ENCODE measurements around the gene PTPRT.
A peak's percentile ranks its signal among the peaks of the same experiment; 100 is the strongest.

Gene PTPRT

DNA sequence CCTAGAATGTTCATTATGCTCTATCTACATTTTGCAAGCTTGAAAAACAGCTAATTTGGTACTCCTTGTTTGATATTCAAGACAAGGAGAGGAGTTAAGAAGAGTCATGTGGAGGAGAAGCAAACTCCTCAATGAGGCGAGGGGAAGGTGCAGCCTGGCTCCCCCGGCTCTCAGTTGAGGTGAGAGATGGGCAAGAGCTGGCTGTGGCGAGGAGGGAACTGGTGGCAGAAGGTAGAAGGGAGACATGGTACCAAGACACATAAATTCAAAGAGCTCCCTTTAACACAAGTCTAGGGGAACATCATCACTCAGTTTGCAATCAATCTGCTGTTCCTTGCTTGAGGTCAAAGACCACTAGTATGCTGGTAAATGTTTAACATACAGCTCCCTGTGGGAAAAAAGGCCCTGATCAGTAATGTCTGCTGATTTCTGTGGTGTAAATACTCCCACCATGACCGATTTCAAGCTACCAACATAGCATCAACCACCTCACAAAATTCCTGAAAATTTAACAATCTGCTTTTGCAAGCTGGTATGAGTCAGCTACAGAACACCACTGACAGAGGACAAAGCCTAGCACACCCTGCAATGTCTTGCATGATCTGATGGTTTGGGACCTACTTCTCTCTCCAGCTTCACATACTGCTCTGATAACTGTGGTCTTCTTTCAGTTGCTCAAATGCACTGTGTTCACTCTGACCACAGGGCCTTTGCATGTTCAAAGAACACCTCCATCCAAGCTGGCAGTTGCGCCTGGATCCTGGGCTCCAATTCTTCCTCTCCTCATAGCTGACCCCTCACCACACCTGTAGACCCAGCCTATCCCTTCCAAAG, 1055.2 kb downstream of the PTPRT start:
- H3K36me3 ChIP-seq: no peaks in the 10 kb centered on the region
- DNase-seq: no peak
- H3K27me3 ChIP-seq: no peaks in the 10 kb centered on the region
- intact Hi-C loops (cut with DNase I; ENCODE audit: low total_unique reads): no loop called here
- no peaks in the 10 kb centered on the region for H3K4me1 ChIP-seq
- H3K9me3 ChIP-seq: no peaks in the 10 kb centered on the region
- H3K27ac ChIP-seq: no peak overlapping the region
- TF ChIP-seq, protein P1, sequence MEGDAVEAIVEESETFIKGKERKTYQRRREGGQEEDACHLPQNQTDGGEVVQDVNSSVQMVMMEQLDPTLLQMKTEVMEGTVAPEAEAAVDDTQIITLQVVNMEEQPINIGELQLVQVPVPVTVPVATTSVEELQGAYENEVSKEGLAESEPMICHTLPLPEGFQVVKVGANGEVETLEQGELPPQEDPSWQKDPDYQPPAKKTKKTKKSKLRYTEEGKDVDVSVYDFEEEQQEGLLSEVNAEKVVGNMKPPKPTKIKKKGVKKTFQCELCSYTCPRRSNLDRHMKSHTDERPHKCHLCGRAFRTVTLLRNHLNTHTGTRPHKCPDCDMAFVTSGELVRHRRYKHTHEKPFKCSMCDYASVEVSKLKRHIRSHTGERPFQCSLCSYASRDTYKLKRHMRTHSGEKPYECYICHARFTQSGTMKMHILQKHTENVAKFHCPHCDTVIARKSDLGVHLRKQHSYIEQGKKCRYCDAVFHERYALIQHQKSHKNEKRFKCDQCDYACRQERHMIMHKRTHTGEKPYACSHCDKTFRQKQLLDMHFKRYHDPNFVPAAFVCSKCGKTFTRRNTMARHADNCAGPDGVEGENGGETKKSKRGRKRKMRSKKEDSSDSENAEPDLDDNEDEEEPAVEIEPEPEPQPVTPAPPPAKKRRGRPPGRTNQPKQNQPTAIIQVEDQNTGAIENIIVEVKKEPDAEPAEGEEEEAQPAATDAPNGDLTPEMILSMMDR (IDR thresholded peaks at IDR 0.05): no peak
- H3K4me3 ChIP-seq: no peak overlapping the region

DNA sequence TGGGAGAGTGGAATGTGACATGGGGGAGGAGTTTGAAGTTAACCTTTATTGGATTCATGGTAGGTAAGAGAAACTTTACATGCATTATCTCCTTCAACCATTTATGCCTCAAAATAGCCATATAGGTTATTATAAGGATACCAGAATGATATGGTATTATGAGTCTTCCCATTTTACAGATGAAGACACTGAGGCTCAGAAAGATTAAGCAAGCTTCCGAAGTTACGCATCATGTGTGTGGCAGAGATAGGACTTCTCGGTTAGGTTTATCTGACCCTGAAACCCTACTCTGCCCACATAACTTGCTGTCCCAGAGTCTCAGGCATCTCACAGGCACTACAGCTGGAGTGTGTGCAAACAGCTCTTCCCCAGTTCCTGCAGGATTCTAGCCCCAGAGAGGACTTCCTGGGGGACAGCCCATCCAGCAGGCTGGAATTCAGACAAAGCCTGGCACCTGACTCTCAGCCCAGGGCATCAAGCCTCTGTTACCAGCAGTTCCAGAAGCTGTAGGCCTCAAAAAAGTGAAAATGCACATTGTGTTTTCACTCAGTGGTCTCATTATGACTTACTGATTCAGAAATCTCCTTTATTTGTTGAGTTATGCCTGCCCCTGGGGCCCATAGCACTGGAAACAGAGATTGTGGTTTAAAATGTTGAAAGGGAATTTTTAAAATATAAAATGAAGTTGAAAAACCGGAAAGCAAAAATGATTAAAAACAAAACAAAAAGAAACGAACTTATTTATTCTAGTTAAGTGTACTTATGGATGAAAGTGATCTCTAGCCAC, 1058.7 kb downstream of the PTPRT start:
- DNase-seq: no peak
- H3K4me3 ChIP-seq: no peak overlapping the region
- H3K27ac ChIP-seq: no peak overlapping the region
- intact Hi-C loops (cut with DNase I; ENCODE audit: low total_unique reads): no loop called here
- H3K36me3 ChIP-seq: no peaks in the 10 kb centered on the region
- H3K9me3 ChIP-seq: no peaks in the 10 kb centered on the region
- no peaks in the 10 kb centered on the region for H3K4me1 ChIP-seq
- no peaks in the 10 kb centered on the region for H3K27me3 ChIP-seq
- TF ChIP-seq, protein P1 (IDR thresholded peaks at IDR 0.05): no peak

DNA sequence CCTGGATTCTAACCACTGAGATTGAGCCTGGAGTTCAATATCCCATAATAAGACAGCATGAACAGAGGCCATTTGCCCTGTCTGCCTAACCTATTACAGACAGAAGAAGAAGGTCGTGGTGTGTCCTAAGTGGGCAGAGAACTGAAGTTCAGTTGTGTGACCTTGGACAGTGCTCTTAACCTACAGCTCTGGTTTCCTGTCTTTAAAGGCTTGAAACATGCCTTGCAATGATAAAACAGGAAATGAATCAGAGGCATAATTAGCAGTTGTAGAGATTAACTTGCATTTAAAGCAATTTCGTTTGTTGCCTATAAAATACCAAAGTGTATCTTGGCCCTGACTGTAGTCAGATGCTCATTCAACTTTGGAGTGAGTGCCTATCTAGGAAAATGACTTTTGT, 1064.3 kb downstream of the PTPRT start:
- no peak for DNase-seq
- no peaks in the 10 kb centered on the region for H3K27me3 ChIP-seq
- no peaks in the 10 kb centered on the region for H3K4me1 ChIP-seq
- intact Hi-C loops (cut with DNase I; ENCODE audit: low total_unique reads): no loop called here
- H3K4me3 ChIP-seq: no peak overlapping the region
- TF ChIP-seq, protein P1 (IDR thresholded peaks at IDR 0.05): no peak
- no peaks in the 10 kb centered on the region for H3K9me3 ChIP-seq
- H3K36me3 ChIP-seq: no peaks in the 10 kb centered on the region
- no peak overlapping the region for H3K27ac ChIP-seq

- intact Hi-C loops (cut with DNase I; ENCODE audit: low total_unique reads): no loop called here
- Histone ChIP-seq H3K36me3 (no peaks in the 10 kb centered on the region), H3K4me3 (no peak overlapping the region), H3K4me1 (no peaks in the 10 kb centered on the region), H3K27ac (no peak overlapping the region), H3K9me3 (no peaks in the 10 kb centered on the region), H3K27me3 (no peaks in the 10 kb centered on the region)
- no peak for DNase-seq
- TF ChIP-seq, protein P1 (IDR thresholded peaks at IDR 0.05): no peak
These were observed 1065.7 kb downstream of the PTPRT start for GRCh38 chr20:42123981-42124473.

GRCh38 chr20:42118409-42119125, 1071.1 kb downstream of the PTPRT start:
- intact Hi-C loops (cut with DNase I; ENCODE audit: low total_unique reads): no loop called here
- H3K4me1 ChIP-seq: no peaks in the 10 kb centered on the region
- H3K27ac ChIP-seq: no peak overlapping the region
- H3K36me3 ChIP-seq: no peaks in the 10 kb centered on the region
- peak in 1 of 2 donors; percentile 38 for DNase-seq
- H3K27me3 ChIP-seq: no peaks in the 10 kb centered on the region
- TF ChIP-seq, protein P1 (IDR thresholded peaks at IDR 0.05): no peak
- H3K9me3 ChIP-seq: no peaks in the 10 kb centered on the region
- no peak overlapping the region for H3K4me3 ChIP-seq
